Fibroblast of lung (primary cell): ENCODE data around the gene WNT2B. TPM values are rescaled to one million over a fixed set of nuclear protein-coding genes. Genes with fewer than 3 reads are reported as not detected.

Source experiments
- DNase-seq, 2 donors: peaks; one replicate each; pipeline versions ENCODE4 v3.0.0 to v3.0.0-alpha.2; 2010; ENCODE audit warnings: low read depth in 2 of 2
- H2AFZ ChIP-seq: 2 replicates; pipeline ENCODE4 v1.5.1; 2012; ENCODE audit warnings: low read length, control low read depth, inconsistent platforms
- H3K27ac ChIP-seq: 2 replicates; pipeline ENCODE4 v1.5.1; 2011; ENCODE audit warnings: low read length, control low read depth; ENCODE audit not compliant: insufficient read depth
- H3K27me3 ChIP-seq: 2 replicates; pipeline ENCODE4 v1.5.1; 2011; ENCODE audit warnings: mild to moderate bottlenecking, low read length; ENCODE audit not compliant: control insufficient read depth, insufficient read depth
- H3K36me3 ChIP-seq: 2 replicates; pipeline ENCODE4 v1.5.1; 2011; ENCODE audit warnings: low read length; ENCODE audit not compliant: control insufficient read depth, insufficient read depth
- H3K4me1 ChIP-seq: 2 replicates; pipeline ENCODE4 v1.5.1; 2011; ENCODE audit warnings: low read length; ENCODE audit not compliant: control insufficient read depth, insufficient read depth; ENCODE audit errors: extremely low read depth
- H3K4me2 ChIP-seq: 2 replicates; pipeline ENCODE4 v1.5.1; 2011; ENCODE audit warnings: low read length, control low read depth; ENCODE audit not compliant: insufficient read depth; ENCODE audit errors: extremely low read depth
- H3K4me3 ChIP-seq, 4 experiments: fragments of 200-600 bp in 1 of 4; sonication (generic) in 1 of 4; replicated peaks in 1 of 4; 2 replicates each; pipeline ENCODE4 v1.5.1; 2011 to 2016; ENCODE audit warnings: low read length in 4 of 4, low read depth in 3 of 4, mild to moderate bottlenecking in 3 of 4, control low read depth in 2 of 4, inconsistent platforms in 1 of 4, mixed read lengths in 1 of 4; ENCODE audit not compliant: insufficient read depth in 1 of 4; ENCODE audit errors: control extremely low read depth in 1 of 4
- H3K79me2 ChIP-seq: 2 replicates; pipeline ENCODE4 v1.5.1; 2012; ENCODE audit warnings: mild to moderate bottlenecking, low read length, inconsistent platforms; ENCODE audit not compliant: control insufficient read depth, insufficient read depth
- H3K9ac ChIP-seq: 2 replicates; pipeline ENCODE4 v1.5.1; 2011; ENCODE audit warnings: mild to moderate bottlenecking, low read length, control low read depth; ENCODE audit not compliant: insufficient read depth
- H3K9me3 ChIP-seq: 2 replicates; pipeline ENCODE4 v1.5.1; 2012; ENCODE audit warnings: low read depth, low read length; ENCODE audit not compliant: control insufficient read depth, insufficient read depth
- H4K20me1 ChIP-seq: 2 replicates; pipeline ENCODE4 v1.5.1; 2011; ENCODE audit warnings: low read length; ENCODE audit not compliant: control insufficient read depth, insufficient read depth; ENCODE audit errors: extremely low read depth
- EZH2 ChIP-seq: IDR thresholded peaks from 2 replicates; pipeline ENCODE4 v1.5.1; 2012; ENCODE audit warnings: low read length, control low read depth, mild to moderate bottlenecking; ENCODE audit errors: missing control alignments
- polyA plus RNA-seq, 2 donors: library from polyadenylated mRNA; depleted of rRNA in 1 of 2; stranded (reverse) in 1 of 2; unstranded in 1 of 2; fragments of >200 nt; gene quantifications; 2 replicates each; pipeline ENCODE4 v1.2.1, GENCODE V29; 2011 to 2012; ENCODE audit warnings: missing spikeins in 1 of 2
- total RNA-seq: library from RNA; depleted of rRNA; stranded (reverse); fragments of >200 nt; gene quantifications from 2 replicates; pipeline ENCODE4 v1.2.1, GENCODE V29; 2014
- TF ChIP-seq, protein P1 (sequence below), 2 donors: IDR thresholded peaks in 1 of 2; conservative IDR thresholded peaks in 1 of 2; 1 replicate in 1 of 2; 2 replicates in 1 of 2; pipeline ENCODE4 v1.5.1; 2011 to 2012; ENCODE audit warnings: low read length in 2 of 2, control low read depth in 1 of 2, inconsistent platforms in 1 of 2, low read depth in 1 of 2, mild to moderate bottlenecking in 1 of 2

The WNT2B gene
- total and polyA plus RNA-seq, 2 donors (not counting 1 experiment from before 2014, with no cell fraction given), result 2.0 to 3.5 TPM

DNA sequence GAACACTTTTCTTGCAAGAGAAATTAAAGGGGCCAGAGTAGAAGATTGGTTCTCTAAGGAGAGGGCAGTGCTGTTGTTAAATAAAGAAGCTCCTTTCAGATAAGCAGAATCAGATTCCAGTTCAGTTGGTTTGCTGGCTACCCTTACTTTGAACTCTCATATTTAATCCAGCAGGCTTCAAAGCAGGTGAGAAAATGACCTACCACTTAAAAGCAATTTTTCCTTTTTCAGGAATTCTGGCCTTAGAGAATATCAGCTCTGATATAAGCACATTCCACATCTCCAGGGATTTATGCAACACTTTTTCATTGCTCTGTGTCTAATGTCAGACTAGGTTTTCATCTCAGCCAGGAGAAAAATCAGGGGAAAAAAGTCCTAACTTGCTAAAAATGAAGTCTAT lies 28.7 kb downstream of the WNT2B start:
- peaks cover 2% of the 10 kb centered on the region for H3K4me1 ChIP-seq
- H3K27me3 ChIP-seq, result no peaks in the 10 kb centered on the region
- H3K4me2 ChIP-seq, result no peak overlapping the region

DNA sequence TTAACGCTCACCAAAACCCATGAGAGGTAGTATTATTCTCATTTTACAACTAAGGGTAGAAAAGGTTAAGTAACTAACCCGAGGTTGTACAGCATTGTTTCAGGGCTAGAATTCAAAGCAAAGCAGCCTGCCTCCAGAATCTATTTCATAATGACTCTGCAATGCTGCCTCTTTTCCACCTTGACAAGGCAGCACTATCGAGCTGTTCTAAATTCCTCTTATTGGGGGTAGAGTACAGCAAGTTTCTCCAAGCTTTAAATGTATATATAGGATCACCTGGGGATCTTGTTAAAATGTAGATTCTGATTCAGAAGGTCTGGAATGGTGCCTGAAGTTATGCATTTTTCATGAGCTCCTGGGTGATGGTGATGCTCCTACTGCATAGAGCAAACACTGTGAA lies 30.1 kb downstream of the WNT2B start:
- no peaks in the 10 kb centered on the region for H3K9me3 ChIP-seq
- H3K4me3 ChIP-seq, result no peak overlapping the region
- no peaks in the 10 kb centered on the region for H3K79me2 ChIP-seq
- TF ChIP-seq, protein P1, sequence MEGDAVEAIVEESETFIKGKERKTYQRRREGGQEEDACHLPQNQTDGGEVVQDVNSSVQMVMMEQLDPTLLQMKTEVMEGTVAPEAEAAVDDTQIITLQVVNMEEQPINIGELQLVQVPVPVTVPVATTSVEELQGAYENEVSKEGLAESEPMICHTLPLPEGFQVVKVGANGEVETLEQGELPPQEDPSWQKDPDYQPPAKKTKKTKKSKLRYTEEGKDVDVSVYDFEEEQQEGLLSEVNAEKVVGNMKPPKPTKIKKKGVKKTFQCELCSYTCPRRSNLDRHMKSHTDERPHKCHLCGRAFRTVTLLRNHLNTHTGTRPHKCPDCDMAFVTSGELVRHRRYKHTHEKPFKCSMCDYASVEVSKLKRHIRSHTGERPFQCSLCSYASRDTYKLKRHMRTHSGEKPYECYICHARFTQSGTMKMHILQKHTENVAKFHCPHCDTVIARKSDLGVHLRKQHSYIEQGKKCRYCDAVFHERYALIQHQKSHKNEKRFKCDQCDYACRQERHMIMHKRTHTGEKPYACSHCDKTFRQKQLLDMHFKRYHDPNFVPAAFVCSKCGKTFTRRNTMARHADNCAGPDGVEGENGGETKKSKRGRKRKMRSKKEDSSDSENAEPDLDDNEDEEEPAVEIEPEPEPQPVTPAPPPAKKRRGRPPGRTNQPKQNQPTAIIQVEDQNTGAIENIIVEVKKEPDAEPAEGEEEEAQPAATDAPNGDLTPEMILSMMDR (conservative IDR thresholded peaks at IDR 0.05 in 1 of 2, IDR thresholded peaks at IDR 0.05 in 1 of 2; ENCODE audit: low read depth in 1 of 2, low read length in 2 of 2), result no peak
- TF ChIP-seq EZH2, result no peak
- H3K36me3 ChIP-seq, result peaks cover 3% of the 10 kb centered on the region
- no peak for DNase-seq
- H3K9ac ChIP-seq, result no peak overlapping the region
- H3K27me3 ChIP-seq, result no peaks in the 10 kb centered on the region
- no peak overlapping the region for H2AFZ ChIP-seq
- H3K4me1 ChIP-seq, result peaks cover 2% of the 10 kb centered on the region
- no peaks in the 10 kb centered on the region for H4K20me1 ChIP-seq
- H3K4me2 ChIP-seq, result no peak overlapping the region
- H3K27ac ChIP-seq, result no peak overlapping the region

More for the DNA sequence above, 28.7 kb downstream of the WNT2B start:
- H3K9ac ChIP-seq, result no peak overlapping the region
- H3K9me3 ChIP-seq, result no peaks in the 10 kb centered on the region
- TF ChIP-seq, protein P1 (conservative IDR thresholded peaks at IDR 0.05 in 1 of 2, IDR thresholded peaks at IDR 0.05 in 1 of 2; ENCODE audit: low read depth in 1 of 2, low read length in 2 of 2), result no peak
- no peak for TF ChIP-seq EZH2
- no peak overlapping the region for H2AFZ ChIP-seq
- no peaks in the 10 kb centered on the region for H4K20me1 ChIP-seq
- H3K36me3 ChIP-seq, result peaks cover 3% of the 10 kb centered on the region
- no peak overlapping the region for H3K27ac ChIP-seq
- H3K4me3 ChIP-seq, result no peak overlapping the region
- no peaks in the 10 kb centered on the region for H3K79me2 ChIP-seq
- peak in 1 of 2 donors; percentile 82 for DNase-seq

DNA sequence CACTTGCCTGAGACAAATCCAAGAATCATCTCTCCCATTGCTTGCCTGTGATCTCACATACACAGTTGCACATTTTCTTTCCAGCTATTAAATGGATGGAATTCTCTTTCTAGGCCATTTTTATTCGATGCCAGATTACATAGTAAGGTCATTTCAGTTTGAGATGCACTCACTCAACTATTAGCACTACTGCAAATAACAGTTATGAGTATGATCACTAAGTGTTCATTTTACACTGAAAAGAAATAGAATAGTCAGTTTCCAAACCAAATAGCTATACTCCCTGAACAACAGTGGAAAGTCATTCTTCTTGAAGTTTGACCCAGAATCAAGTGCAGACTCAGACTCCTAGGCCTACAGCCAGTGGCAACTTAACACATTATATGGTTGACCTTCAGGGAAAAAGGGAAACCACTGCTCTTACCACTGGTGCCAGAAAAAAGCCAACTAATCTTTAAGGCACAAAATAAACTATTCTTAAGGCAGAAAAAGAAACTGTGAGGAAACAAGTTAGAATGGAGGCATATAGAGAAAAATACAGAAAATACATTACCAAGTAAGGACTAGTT lies 31.5 kb downstream of the WNT2B start:
- DNase-seq, result peak; percentile 81 to 84
- Histone ChIP-seq H3K9ac (no peak overlapping the region), H3K4me3 (no peak overlapping the region), H3K79me2 (no peaks in the 10 kb centered on the region), H3K4me1 (peaks cover 9% of the 10 kb centered on the region), H3K27me3 (no peaks in the 10 kb centered on the region), H3K36me3 (peaks cover 2% of the 10 kb centered on the region), H3K4me2 (no peak overlapping the region), H2AFZ (no peak overlapping the region), H3K9me3 (no peaks in the 10 kb centered on the region), H4K20me1 (no peaks in the 10 kb centered on the region), H3K27ac (no peak overlapping the region)
- TF ChIP-seq, protein P1 (conservative IDR thresholded peaks at IDR 0.05 in 1 of 2, IDR thresholded peaks at IDR 0.05 in 1 of 2; ENCODE audit: low read depth in 1 of 2, low read length in 2 of 2), result no peak
- TF ChIP-seq EZH2, result no peak
